ENCODE results near the gene SOX1. TPM values are rescaled to one million over a fixed set of nuclear protein-coding genes. Genes with fewer than 3 reads are reported as not detected.

SOX1 gene
- total and polyA plus RNA-seq, 2 donors (not counting 1 experiment from before 2014, with no cell fraction given) = not detected

DNA sequence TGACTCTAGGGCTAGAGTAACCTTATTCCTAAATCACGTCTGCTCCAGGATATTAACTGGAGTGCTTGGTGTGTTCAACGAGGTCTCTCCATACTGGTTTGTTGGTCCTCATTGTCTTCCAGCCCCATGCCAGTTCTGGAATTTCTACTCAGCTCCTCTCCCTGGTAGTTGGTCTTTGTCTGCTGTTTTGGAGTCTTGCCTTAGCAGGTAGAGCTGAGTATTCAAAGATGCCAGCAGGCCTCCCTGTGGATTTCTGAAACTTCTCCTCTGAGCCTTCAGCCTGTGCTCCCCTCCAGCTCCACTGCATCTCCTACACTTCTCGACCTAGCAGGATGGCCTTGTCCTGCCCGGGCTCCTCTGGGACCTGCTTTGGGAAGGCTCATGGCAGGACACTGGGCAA, 25.5 kb downstream of the SOX1 start:
- H3K4me1 ChIP-seq (ENCODE audit: control insufficient read depth in 2 of 2, insufficient read depth in 2 of 2, low read length in 2 of 2) = no peaks in the 10 kb centered on the region
- 70% methylated on average over 4 of the region's 4 CpGs for WGBS (ENCODE audit: insufficient coverage)
- no peak overlapping the region for H3K9ac ChIP-seq (ENCODE audit: low read length)
- intact Hi-C loops (cut with micrococcal nuclease) = no loop called here
- no peak overlapping the region for H3K4me3 ChIP-seq (ENCODE audit: control extremely low read depth in 1 of 5, extremely low read depth in 1 of 5, insufficient read depth in 1 of 5, low read depth in 2 of 5, low read length in 4 of 5)
- no peak overlapping the region for H3K27ac Mint-ChIP-seq
- peaks cover 27% of the 10 kb centered on the region for H3K27me3 Mint-ChIP-seq
- H3K36me3 ChIP-seq (replicated peaks in 1 of 2; ENCODE audit: control extremely low read depth in 1 of 2, control insufficient read depth in 1 of 2, extremely low read depth in 1 of 2, insufficient read depth in 2 of 2, low read length in 1 of 2) = no peaks in the 10 kb centered on the region
- H3K27me3 ChIP-seq (replicated peaks in 1 of 4; ENCODE audit: control extremely low read depth in 1 of 4, control insufficient read depth in 3 of 4, insufficient read depth in 4 of 4, low read length in 3 of 4) = peaks cover 0 to 7% (median 0%) of the 10 kb centered on the region in 4 experiments
- H3K79me2 ChIP-seq (ENCODE audit: control insufficient read depth, insufficient read depth, low read length) = no peaks in the 10 kb centered on the region
- H3K9me3 ChIP-seq (ENCODE audit: control extremely low read depth in 1 of 3, control insufficient read depth in 2 of 3, insufficient read depth in 1 of 3, low read length in 2 of 3) = peaks cover 0 to 2% (median 0%) of the 10 kb centered on the region in 3 donors
- H3K4me3 Mint-ChIP-seq = no peak overlapping the region
- no peak overlapping the region for H2AFZ ChIP-seq (ENCODE audit: insufficient read depth, low read depth, low read length, poor library complexity, severe bottlenecking)
- no peaks in the 10 kb centered on the region for H4K20me1 ChIP-seq (ENCODE audit: control insufficient read depth, insufficient read depth, low read length, poor library complexity, severe bottlenecking)
- no peak overlapping the region for H3K4me2 ChIP-seq (replicated peaks; ENCODE audit: low read depth, low read length, poor library complexity, severe bottlenecking)
- DNase-seq = no peak
- no peak for ATAC-seq (ENCODE audit: low read depth)
- no peak overlapping the region for H3K27ac ChIP-seq (ENCODE audit: low read length in 2 of 2)
- ChIA-PET POLR2A (no interaction called here), CTCF (no interaction called here)
- TF ChIP-seq EZH2 (IDR thresholded peaks at IDR 0.05; ENCODE audit: borderline replicate concordance, insufficient read depth, low read depth, low read length, poor library complexity, severe bottlenecking) = no peak
- TF ChIP-seq, protein P1, sequence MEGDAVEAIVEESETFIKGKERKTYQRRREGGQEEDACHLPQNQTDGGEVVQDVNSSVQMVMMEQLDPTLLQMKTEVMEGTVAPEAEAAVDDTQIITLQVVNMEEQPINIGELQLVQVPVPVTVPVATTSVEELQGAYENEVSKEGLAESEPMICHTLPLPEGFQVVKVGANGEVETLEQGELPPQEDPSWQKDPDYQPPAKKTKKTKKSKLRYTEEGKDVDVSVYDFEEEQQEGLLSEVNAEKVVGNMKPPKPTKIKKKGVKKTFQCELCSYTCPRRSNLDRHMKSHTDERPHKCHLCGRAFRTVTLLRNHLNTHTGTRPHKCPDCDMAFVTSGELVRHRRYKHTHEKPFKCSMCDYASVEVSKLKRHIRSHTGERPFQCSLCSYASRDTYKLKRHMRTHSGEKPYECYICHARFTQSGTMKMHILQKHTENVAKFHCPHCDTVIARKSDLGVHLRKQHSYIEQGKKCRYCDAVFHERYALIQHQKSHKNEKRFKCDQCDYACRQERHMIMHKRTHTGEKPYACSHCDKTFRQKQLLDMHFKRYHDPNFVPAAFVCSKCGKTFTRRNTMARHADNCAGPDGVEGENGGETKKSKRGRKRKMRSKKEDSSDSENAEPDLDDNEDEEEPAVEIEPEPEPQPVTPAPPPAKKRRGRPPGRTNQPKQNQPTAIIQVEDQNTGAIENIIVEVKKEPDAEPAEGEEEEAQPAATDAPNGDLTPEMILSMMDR (IDR thresholded peaks at IDR 0.05) = no peak
- H3K4me1 Mint-ChIP-seq = no peaks in the 10 kb centered on the region
- no peaks in the 10 kb centered on the region for H3K9me3 Mint-ChIP-seq (ENCODE audit: insufficient read depth)

DNA sequence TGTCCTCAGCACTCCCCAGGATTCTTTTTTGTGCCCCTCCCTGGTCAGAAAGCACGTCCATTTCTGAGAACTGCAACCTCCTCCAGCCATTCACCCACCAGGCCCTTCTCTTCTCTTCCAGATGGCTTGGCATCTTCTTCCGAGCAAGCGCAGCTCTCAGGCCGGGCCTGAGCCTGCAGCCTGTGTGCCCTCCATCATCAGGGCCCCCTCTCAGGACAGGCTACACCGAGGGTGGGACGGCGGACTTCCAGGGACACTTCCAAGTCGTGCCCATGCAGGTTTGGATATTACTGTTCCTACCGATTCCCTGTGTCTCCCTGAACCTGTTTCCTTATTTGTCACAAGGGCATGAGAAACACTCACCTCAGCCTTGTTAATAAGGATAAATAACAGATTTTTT, 28.4 kb downstream of the SOX1 start:
- Histone ChIP-seq H3K36me3 (replicated peaks in 1 of 2; ENCODE audit: control extremely low read depth in 1 of 2, control insufficient read depth in 1 of 2, extremely low read depth in 1 of 2, insufficient read depth in 2 of 2, low read length in 1 of 2) (no peaks in the 10 kb centered on the region), H3K4me1 (ENCODE audit: control insufficient read depth in 2 of 2, insufficient read depth in 2 of 2, low read length in 2 of 2) (no peaks in the 10 kb centered on the region), H4K20me1 (ENCODE audit: control insufficient read depth, insufficient read depth, low read length, poor library complexity, severe bottlenecking) (no peaks in the 10 kb centered on the region), H3K27me3 (replicated peaks in 1 of 4; ENCODE audit: control extremely low read depth in 1 of 4, control insufficient read depth in 3 of 4, insufficient read depth in 4 of 4, low read length in 3 of 4) (no peaks in the 10 kb centered on the region), H3K4me3 (ENCODE audit: control extremely low read depth in 1 of 5, extremely low read depth in 1 of 5, insufficient read depth in 1 of 5, low read depth in 2 of 5, low read length in 4 of 5) (no peak overlapping the region), H3K4me2 (replicated peaks; ENCODE audit: low read depth, low read length, poor library complexity, severe bottlenecking) (no peak overlapping the region), H3K79me2 (ENCODE audit: control insufficient read depth, insufficient read depth, low read length) (no peaks in the 10 kb centered on the region), H3K9me3 (ENCODE audit: control extremely low read depth in 1 of 3, control insufficient read depth in 2 of 3, insufficient read depth in 1 of 3, low read length in 2 of 3) (peaks cover 0 to 2% (median 0%) of the 10 kb centered on the region in 3 donors), H2AFZ (ENCODE audit: insufficient read depth, low read depth, low read length, poor library complexity, severe bottlenecking) (no peak overlapping the region), H3K27ac (ENCODE audit: low read length in 2 of 2) (no peak overlapping the region), H3K9ac (ENCODE audit: low read length) (no peak overlapping the region)
- intact Hi-C loops (cut with micrococcal nuclease) = no loop called here
- Mint-ChIP-seq H3K27ac (no peak overlapping the region), H3K4me1 (no peaks in the 10 kb centered on the region), H3K9me3 (ENCODE audit: insufficient read depth) (no peaks in the 10 kb centered on the region), H3K27me3 (peaks cover 33% of the 10 kb centered on the region), H3K4me3 (no peak overlapping the region)
- ATAC-seq (ENCODE audit: low read depth) = no peak
- POLR2A ChIA-PET = no interaction called here
- CTCF ChIA-PET = no interaction called here
- no peak for DNase-seq
- 69% methylated on average over 8 of the region's 9 CpGs for WGBS (ENCODE audit: insufficient coverage)
- TF ChIP-seq, protein P1 (IDR thresholded peaks at IDR 0.05) = no peak
- TF ChIP-seq EZH2 (IDR thresholded peaks at IDR 0.05; ENCODE audit: borderline replicate concordance, insufficient read depth, low read depth, low read length, poor library complexity, severe bottlenecking) = no peak

All from B cell (primary cell).